Amniotic stem cell (primary cell): ENCODE results near the gene PRKACB.
"Not testable (repeated sequence)": the region's sequence is repeated elsewhere in the genome, so short reads cannot be mapped to it uniquely, and the experiment has no call there.

ENCODE experiments used
- DNase-seq: peaks from one replicate; lab custom pipeline; 2025; lab: John Stamatoyannopoulos, UW

The PRKACB gene

DNA sequence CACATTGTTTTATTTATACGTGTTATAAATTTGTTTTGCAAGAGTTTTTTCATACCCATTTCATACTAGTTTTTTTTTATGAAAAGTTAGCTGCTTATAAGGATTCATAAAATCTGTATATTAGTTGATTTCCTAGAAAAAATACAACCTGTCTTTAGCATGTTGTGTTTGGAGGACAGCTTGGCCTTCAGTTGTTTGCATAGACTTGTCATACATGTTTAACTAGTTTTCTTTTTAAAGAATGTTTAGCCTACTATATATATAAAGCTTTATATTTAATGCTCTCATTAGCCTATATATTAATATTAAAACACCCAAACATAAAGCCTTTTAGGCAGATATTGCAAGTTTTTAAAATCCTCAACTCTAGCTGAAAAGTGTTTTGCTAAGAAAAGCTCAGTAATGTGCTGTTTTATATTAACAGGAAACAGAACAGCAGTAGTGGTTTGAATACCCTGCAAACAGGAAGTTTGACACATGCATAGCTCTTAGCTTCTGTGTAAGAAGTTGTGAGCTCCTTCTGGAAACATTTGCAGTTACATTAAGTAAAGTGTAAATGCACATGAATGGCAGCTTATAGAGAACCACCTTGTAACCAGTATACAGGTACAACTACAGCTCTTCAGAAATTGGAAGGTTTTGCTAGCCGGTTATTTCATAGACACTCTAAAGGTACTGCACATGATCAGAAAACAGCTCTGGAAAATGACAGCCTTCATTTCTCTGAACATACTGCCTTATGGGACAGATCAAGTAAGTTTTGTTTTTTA is at the start of gene PRKACB:
PRKACB (plus strand) TSS at position 476 of the 770 bp plus-strand sequence; CDS start at position 567, 91 bp downstream.
- no peak for DNase-seq

- DNase-seq, result no peak
Observed at GRCh38 chr1:84095308-84095707, 48.8 kb upstream of the PRKACB start.

DNA sequence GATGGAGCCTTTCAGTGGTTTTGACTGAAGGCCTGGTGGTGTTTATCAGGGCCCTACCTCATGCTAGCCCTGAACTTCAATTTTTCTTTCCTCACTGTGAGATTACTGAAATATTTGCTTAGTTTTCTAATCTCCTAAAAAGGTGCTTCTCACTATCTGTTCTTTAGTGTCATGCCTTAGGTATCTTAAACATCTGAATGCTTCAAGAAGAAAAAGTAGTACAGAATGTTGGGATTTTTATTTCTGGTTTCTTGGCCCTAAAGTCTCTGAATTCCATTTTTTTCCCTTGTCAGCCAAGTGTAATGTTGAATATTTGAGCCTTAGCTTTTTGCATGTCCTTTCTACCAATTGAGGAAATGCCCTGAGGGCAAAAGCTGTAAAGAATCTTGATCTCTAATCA is 47.9 kb upstream of the PRKACB start:
- DNase-seq, result no peak

GRCh38 chr1:84101204-84101603 is 42.9 kb upstream of the PRKACB start:
- DNase-seq, result no peak

DNA sequence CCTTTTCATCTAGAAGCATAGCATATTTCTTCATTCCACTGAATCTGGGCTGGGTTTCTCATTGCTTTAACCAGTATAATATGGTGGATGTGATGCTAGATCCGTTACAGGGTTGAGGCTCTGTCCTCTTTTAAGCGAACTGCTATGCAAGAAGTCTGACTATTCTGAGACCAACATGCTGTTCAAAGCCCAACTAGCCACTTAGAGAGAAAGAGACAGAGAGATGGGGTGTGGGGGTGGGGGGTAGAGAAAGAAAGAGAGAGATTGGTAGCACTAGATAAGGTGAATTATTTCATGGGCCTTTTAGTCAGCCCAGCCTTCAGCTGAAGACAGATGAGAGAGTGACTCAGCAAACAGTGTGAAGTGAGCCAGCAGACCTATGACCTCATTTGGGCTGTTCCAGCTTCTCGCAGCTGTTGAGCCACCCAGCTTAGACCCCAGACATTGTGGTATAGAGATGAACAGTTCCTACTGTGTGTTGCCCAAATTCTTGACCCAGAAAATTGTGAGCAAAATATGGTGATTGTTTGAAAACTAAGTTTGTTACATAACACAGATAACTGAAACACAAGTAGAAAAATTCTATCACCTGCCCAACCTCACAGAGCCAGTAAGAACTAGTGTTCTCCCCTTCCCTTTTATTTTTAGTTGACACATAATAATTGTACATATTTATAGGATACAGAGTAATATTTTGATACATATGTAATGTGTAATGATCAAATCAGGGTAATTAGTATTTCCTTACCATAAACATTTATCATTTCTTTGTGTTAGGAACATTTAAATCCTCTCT is 40.7 kb upstream of the PRKACB start:
- DNase-seq, result peak; percentile 37

GRCh38 chr1:84107538-84107937 is 36.5 kb upstream of the PRKACB start:
- DNase-seq, result not testable (repeated sequence)

DNA sequence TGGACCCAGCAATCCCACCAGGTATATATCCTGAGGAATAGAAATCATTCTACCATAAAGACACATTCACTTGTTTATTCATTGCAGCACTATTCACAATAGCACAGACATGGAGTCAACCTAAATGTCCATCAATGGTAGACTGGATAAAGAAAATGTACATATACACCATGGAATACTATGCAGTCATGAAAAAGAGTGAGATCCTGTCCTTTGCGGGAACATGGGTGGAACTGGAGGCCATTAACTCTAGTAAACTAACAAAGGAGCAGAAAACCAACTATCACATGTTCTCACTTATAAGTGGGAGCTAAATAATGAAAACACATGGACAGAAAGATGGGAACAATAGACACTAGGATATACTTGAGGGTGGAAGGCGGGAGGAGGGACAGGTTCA is 36.1 kb upstream of the PRKACB start:
- no peak for DNase-seq

DNA sequence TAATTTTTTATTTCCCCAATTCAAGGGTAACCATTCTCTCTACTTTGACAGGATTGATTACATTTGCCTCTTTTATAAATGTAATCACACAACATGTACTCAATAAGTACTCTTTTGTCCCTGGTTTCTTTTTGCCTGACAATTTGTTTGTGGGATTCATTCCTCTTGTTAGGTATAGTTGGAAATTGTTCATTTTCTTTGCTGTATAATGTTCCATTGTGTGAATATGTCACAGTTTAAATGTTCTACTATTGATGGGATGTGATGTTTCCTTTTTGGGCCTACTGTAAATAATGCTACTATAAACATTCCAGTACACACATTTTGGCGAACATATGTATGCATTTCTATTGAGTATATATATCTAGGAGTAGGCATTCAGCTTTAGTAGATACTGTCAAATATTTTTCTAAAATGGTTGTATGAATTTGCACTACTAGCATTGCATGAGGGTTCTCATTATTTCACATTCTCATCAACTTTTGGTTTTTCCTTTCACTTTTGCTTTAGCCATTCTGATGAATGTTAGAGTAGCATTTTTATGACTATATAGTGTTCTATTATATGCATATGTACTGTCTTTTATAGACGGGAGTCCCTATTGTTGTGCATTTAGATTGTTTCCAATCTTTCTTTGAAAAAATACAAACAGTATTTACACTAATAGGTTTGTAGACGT is 35.0 kb upstream of the PRKACB start:
- no peak for DNase-seq

- DNase-seq, result no peak
Observed at GRCh38 chr1:84110629-84111028, 33.4 kb upstream of the PRKACB start.

- DNase-seq, result no peak
Observed at GRCh38 chr1:84116558-84116957, 27.5 kb upstream of the PRKACB start.

DNA sequence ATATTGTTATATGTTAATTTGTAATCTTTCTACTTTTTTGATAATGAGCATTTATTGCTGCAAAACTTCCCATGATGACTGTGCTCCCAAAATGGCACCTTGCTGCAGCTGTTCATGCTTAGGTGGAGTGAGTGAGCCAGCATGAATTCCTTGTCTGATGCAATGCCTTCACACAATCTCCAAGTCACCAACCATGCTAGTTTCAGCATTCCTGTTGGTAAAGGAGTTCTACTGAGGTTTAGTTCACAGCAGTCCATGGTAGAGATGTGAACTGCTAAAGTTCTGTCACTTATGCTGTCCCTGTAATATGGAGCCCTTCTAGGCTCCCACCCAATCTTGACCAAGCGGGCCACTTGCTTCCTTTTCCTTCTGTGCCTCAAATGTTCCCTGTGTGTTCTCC is 26.2 kb upstream of the PRKACB start:
- DNase-seq, result no peak

GRCh38 chr1:84121360-84121759 is 22.7 kb upstream of the PRKACB start:
- DNase-seq, result no peak

- DNase-seq, result no peak
Observed at GRCh38 chr1:84122780-84123382, 21.2 kb upstream of the PRKACB start.

DNA sequence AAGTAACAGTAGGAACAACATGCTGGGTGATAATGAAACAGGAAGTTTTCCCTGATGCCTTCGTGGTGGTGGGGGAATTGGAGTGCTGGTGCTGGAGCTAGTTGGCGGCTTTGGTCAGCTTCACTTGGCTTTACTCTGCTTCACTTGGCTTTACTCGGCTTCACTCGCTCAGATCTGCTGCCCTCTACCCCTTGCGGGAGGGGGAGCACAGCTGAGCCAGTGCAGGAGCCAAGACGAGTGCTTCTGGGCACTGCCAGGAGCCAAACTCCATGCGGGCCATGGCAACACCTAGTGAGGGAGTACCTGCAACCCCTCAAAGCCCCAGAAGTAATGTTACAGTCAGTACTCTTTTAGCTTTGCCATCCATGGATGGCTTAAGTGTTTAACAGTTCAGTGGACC is 10.6 kb upstream of the PRKACB start:
- no peak for DNase-seq

GRCh38 chr1:84135341-84135740 is 8.7 kb upstream of the PRKACB start:
- DNase-seq, result no peak

DNA sequence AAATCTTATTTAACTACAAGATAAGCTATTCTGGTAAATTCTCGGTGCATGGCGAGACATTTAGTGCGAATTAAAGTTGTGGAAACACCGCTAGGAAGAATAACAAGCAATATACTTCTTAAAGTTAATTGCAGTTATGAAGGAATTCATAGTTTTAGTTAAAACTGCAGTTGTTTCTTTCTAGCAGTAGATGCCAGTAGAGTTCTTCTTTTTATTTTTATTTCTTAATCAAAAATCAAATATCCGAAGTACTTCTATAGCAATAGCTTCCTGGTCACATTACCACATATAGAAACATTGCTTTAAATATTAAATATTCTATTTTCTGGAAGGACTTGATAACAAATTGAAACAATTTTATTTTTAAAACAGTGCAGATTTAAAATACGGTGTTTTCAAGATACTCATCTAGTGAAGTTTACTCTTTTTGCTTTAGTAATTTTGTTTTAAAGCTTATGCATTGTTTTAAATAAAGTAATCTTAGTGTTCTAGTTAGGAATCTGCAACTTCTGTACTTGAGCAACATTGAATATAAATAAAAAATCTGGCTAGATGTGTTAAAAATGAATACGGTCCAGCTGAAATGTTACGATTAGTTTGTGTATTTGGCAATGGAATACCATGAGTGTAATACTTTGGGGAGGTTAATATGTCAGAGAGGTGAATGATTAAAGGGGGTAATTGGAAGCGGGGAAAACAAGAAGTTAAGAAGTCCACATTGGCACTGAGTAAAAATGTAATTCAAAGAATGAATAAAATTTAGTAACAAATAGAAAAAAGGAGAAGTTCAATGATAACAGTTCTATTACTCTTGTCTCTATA is 2.7 kb upstream of the PRKACB start:
- peak; percentile 11 for DNase-seq

- DNase-seq, result no peak
Observed at GRCh38 chr1:84145068-84145467, 997 bp downstream of the PRKACB start.

DNA sequence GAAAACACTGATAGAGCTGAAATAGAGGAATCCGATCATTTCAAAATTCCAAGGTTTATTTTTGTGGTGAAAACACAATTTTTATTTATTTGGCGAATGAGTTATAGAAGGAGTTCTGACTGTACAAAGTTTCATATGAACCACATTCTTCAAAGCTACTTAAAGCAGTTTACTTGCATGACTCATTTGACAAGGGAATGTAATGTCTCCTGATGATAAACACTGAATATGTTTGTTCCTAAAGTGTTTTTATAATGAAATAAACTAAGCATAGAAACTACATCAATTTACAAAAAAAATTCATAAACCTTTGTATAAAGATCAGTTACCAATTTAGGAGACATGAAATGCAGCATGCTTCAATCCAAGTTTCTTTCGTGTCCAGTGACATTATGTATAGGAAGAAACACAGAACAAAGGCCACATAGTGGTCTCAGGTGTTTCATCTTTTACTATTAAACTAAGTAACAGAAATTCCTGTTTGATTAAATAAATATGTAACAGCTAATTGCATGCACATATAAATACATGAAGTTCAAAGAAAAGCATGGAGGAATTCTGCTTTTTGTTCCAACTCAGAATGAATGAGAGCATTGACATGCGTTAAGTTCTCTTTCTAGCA is 2.5 kb downstream of the PRKACB start:
- peak; percentile 7 for DNase-seq

DNA sequence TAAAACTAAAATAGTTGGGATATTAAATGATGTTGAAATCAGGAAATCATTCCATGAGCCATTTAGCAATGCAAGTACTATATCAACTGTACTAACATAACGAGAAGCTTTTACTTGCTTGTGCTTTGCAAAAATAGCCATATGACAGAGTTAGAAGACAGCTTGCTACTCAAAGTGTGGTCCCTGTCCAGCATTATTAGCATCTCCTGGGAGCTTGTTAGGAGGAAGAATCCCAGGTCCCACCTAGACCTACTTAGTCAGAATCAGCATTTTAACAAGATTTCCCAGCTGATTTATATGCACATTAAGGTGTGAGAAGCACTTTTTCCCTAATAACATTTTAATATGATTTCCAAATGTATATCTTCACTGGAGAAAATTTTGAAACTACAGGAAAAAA is 4.7 kb downstream of the PRKACB start:
- DNase-seq, result no peak

- DNase-seq, result no peak
Observed at GRCh38 chr1:84152649-84153056, 8.6 kb downstream of the PRKACB start.

GRCh38 chr1:84155517-84155916 is 11.4 kb downstream of the PRKACB start:
- no peak for DNase-seq
